Measurements from ENCODE around the gene RNF44. TPM values are rescaled to one million over a fixed set of nuclear protein-coding genes. Genes with fewer than 3 reads are reported as not detected.

Gene RNF44
- total and polyA plus RNA-seq, 2 donors (not counting 3 experiments of a cell fraction or from before 2014, with no cell fraction given), result 19.8 to 50.2 TPM

DNA sequence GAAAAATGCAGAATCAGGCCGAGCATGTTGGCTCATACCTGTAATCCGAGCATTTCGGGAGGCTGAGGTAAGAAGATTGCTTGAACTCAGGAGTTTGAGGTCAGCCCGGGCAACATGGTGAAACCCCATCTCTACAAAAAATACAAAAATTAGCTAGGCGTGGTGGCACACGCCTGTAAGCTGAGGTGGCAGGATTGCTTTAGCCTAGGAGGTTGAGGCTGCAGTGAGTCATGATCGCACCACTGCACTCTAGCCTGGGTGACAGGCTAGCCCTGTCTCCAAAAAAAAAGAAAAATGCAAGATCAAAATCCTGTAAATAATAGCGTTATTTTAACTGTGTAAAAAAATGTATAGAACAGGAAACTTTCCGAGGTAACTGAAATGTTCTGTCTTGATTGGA, 39.4 kb downstream of the RNF44 start:
- TF ChIP-seq GATA2 (IDR thresholded peaks at IDR 0.05; ENCODE audit: insufficient read depth, insufficient read length, low read depth, low read length) (no peak), EZH2 (IDR thresholded peaks at IDR 0.05; ENCODE audit: borderline replicate concordance, low read depth, low read length, severe bottlenecking) (no peak), POLR2A (IDR thresholded peaks at IDR 0.05; ENCODE audit: low read depth, low read length) (no peak), POLR2AphosphoS5 (IDR thresholded peaks at IDR 0.05; ENCODE audit: insufficient read depth, low read depth, low read length) (no peak), JUN (IDR thresholded peaks at IDR 0.05; ENCODE audit: borderline replicate concordance, insufficient read depth, insufficient read length, low read depth) (no peak), MYC (IDR thresholded peaks at IDR 0.05; ENCODE audit: low read depth, low read length) (no peak), FOS (IDR thresholded peaks at IDR 0.05; ENCODE audit: borderline replicate concordance, insufficient read depth, low read length) (no peak)
- TF ChIP-seq, protein P1, sequence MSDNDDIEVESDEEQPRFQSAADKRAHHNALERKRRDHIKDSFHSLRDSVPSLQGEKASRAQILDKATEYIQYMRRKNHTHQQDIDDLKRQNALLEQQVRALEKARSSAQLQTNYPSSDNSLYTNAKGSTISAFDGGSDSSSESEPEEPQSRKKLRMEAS (IDR thresholded peaks at IDR 0.05; ENCODE audit: insufficient read depth, insufficient read length), result no peak
- TF ChIP-seq, protein P2, sequence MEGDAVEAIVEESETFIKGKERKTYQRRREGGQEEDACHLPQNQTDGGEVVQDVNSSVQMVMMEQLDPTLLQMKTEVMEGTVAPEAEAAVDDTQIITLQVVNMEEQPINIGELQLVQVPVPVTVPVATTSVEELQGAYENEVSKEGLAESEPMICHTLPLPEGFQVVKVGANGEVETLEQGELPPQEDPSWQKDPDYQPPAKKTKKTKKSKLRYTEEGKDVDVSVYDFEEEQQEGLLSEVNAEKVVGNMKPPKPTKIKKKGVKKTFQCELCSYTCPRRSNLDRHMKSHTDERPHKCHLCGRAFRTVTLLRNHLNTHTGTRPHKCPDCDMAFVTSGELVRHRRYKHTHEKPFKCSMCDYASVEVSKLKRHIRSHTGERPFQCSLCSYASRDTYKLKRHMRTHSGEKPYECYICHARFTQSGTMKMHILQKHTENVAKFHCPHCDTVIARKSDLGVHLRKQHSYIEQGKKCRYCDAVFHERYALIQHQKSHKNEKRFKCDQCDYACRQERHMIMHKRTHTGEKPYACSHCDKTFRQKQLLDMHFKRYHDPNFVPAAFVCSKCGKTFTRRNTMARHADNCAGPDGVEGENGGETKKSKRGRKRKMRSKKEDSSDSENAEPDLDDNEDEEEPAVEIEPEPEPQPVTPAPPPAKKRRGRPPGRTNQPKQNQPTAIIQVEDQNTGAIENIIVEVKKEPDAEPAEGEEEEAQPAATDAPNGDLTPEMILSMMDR (IDR thresholded peaks at IDR 0.05; ENCODE audit: extremely low read depth in 1 of 2, insufficient read depth in 1 of 2, low read depth in 1 of 2, low read length in 2 of 2), result no peak
- Histone ChIP-seq H3K4me2 (ENCODE audit: insufficient read depth, low read length) (no peak overlapping the region), H2AFZ (ENCODE audit: low read depth, low read length) (no peak overlapping the region), H3K9ac (replicated peaks; ENCODE audit: extremely low read depth, insufficient read depth, low read length) (no peak overlapping the region), H3K36me3 (ENCODE audit: control insufficient read depth in 2 of 2, extremely low read depth in 1 of 2, insufficient read depth in 2 of 2, low read length in 2 of 2) (peaks cover 30 to 34% of the 10 kb centered on the region in 2 experiments), H3K79me2 (ENCODE audit: control insufficient read depth, insufficient read depth, low read length) (no peaks in the 10 kb centered on the region), H3K27ac (ENCODE audit: insufficient read depth, low read depth, low read length) (no peak overlapping the region), H3K4me3 (replicated peaks in 1 of 3; ENCODE audit: insufficient read depth in 1 of 3, low read depth in 1 of 3, low read length in 3 of 3) (no peak overlapping the region), H3K27me3 (ENCODE audit: control insufficient read depth in 2 of 2, insufficient read depth in 2 of 2, low read length in 2 of 2) (no peaks in the 10 kb centered on the region), H4K20me1 (replicated peaks; ENCODE audit: control insufficient read depth, extremely low read depth, insufficient read depth, low read length) (no peaks in the 10 kb centered on the region), H3K4me1 (ENCODE audit: control insufficient read depth, extremely low read depth, insufficient read depth, low read length) (no peaks in the 10 kb centered on the region), H3K9me1 (replicated peaks; ENCODE audit: control insufficient read depth, extremely low read depth, insufficient read depth, low read length) (no peaks in the 10 kb centered on the region), H3K9me3 (replicated peaks; ENCODE audit: control insufficient read depth, insufficient read depth, low read length) (no peaks in the 10 kb centered on the region)
- DNase-seq (ENCODE audit: low read depth, low spot score) (no peak), FAIRE-seq (no peak)
- ChIA-PET CTCF (interaction anchor here (1.4 kb wide), 1 partner anchor 50 kb away, joined by 3 read pairs; no protein-coding TSS in a partner anchor), POLR2A (no interaction called here)
- intact Hi-C loops (cut with micrococcal nuclease) (no loop called here), dilution Hi-C loops (cut with MboI; ENCODE audit: extremely low pct_ligation_motif_present, low sequenced_read_pairs) (no loop called here)
- no TSS peak for BruUV-seq (replicated peaks)
